H1 (cell line): Measurements from ENCODE around the gene INPP4A. TPM values are rescaled to one million over a fixed set of nuclear protein-coding genes. Genes with fewer than 3 reads are reported as not detected.

ENCODE experiments used
- CTCF ChIA-PET: fragments of 300-600 bp; sonication (Branson Sonifier 250); formaldehyde crosslinking; loops from one replicate; lab custom pipeline; 2021; ENCODE audit not compliant: partially characterized antibody; lab: Charles Lee
- POLR2A ChIA-PET: fragments of 300-600 bp; sonication (Branson Sonifier 250); formaldehyde crosslinking; loops from one replicate; lab custom pipeline; 2021; ENCODE audit warnings: inconsistent platforms; ENCODE audit not compliant: partially characterized antibody; lab: Charles Lee
- DNase-seq, 2 experiments: peaks; one replicate each; pipeline versions ENCODE4 v3.0.0 to v3.0.0-alpha.2; 2010 to 2022; ENCODE audit warnings: low spot score in 2 of 2, low read depth in 1 of 2, mixed read lengths in 1 of 2
- FAIRE-seq: peaks from 2 replicates; lab custom pipeline; 2011; peaks lifted over from hg19 to GRCh38; lab: Jason Lieb, UNC
- H2AFZ ChIP-seq: 2 replicates; pipeline ENCODE4 v1.8.1; 2012; ENCODE audit warnings: low read length, inconsistent platforms
- H2AK5ac ChIP-seq: 2 replicates; pipeline ENCODE4 v1.6.1; 2013; ENCODE audit warnings: low read depth, low read length
- H2BK120ac ChIP-seq: replicated peaks from 2 replicates; pipeline ENCODE3; 2013; ENCODE audit warnings: low read depth, low read length, inconsistent platforms
- H2BK12ac ChIP-seq: 2 replicates; pipeline ENCODE4 v1.6.1; 2013; ENCODE audit warnings: low read depth, low read length
- H2BK15ac ChIP-seq: 2 replicates; pipeline ENCODE4 v1.6.1; 2013; ENCODE audit warnings: low read length
- H2BK20ac ChIP-seq: 2 replicates; pipeline ENCODE4 v1.6.1; 2013; ENCODE audit warnings: low read length
- H2BK5ac ChIP-seq: 2 replicates; pipeline ENCODE4 v1.6.1; 2013; ENCODE audit warnings: low read depth, low read length
- H3K14ac ChIP-seq: 2 replicates; pipeline ENCODE4 v1.6.1; 2013; ENCODE audit warnings: inconsistent platforms; ENCODE audit not compliant: insufficient read length
- H3K18ac ChIP-seq: 2 replicates; pipeline ENCODE4 v1.6.1; 2013; ENCODE audit warnings: low read length; ENCODE audit errors: extremely low read depth
- H3K23ac ChIP-seq: 2 replicates; pipeline ENCODE4 v1.6.1; 2013; ENCODE audit warnings: inconsistent platforms; ENCODE audit not compliant: insufficient read length
- H3K23me2 ChIP-seq: 2 replicates; pipeline ENCODE4 v1.6.1; 2013; ENCODE audit warnings: low read depth, low read length
- H3K27ac ChIP-seq: 2 replicates; pipeline ENCODE4 v1.6.1; 2011; ENCODE audit warnings: low read depth, low read length, inconsistent platforms
- H3K27me3 ChIP-seq, 4 experiments: replicated peaks in 1 of 4; 1 replicate in 1 of 4; 2 replicates in 3 of 4; pipeline versions ENCODE4 v1.6.1 to v1.8.1; 2011 to 2013; ENCODE audit warnings: low read length in 3 of 4, mild to moderate bottlenecking in 3 of 4, inconsistent platforms in 2 of 4, mixed read lengths in 2 of 4, moderate library complexity in 1 of 4; ENCODE audit not compliant: control insufficient read depth in 3 of 4, insufficient read depth in 3 of 4; ENCODE audit errors: extremely low read depth in 1 of 4
- H3K36me3 ChIP-seq, 4 experiments: 2 replicates each; pipeline versions ENCODE4 v1.6.1 to v1.8.1; 2011 to 2013; ENCODE audit warnings: mild to moderate bottlenecking in 4 of 4, low read length in 3 of 4, moderate library complexity in 2 of 4, control low read depth in 1 of 4, inconsistent platforms in 1 of 4; ENCODE audit not compliant: insufficient read depth in 4 of 4, control insufficient read depth in 2 of 4
- H3K4ac ChIP-seq: replicated peaks from 2 replicates; pipeline ENCODE3; 2013; ENCODE audit warnings: low read length, low read depth, mixed read lengths, inconsistent platforms; ENCODE audit not compliant: insufficient read length
- H3K4me1 ChIP-seq, 4 experiments: replicated peaks in 1 of 4; 1 replicate in 1 of 4; 2 replicates in 3 of 4; pipeline versions ENCODE4 v1.6.1 to v1.8.1; 2011 to 2013; ENCODE audit warnings: low read length in 3 of 4, inconsistent platforms in 2 of 4, mixed read lengths in 1 of 4; ENCODE audit not compliant: insufficient read depth in 4 of 4, control insufficient read depth in 3 of 4
- H3K4me2 ChIP-seq, 2 experiments: 2 replicates each; pipeline versions ENCODE4 v1.6.1 to v1.8.1; 2011 to 2013; ENCODE audit warnings: low read depth in 2 of 2, low read length in 2 of 2, control low read depth in 1 of 2, inconsistent platforms in 1 of 2, mild to moderate bottlenecking in 1 of 2; ENCODE audit not compliant: insufficient read depth in 1 of 2
- H3K4me3 ChIP-seq, 4 experiments: fragments of 200-600, 300-600 bp in 1 of 4; sonication (generic), shearing (Covaris generic), sonication (Bioruptor Twin) in 1 of 4; 2 replicates each; pipeline versions ENCODE4 v1.5.1 to v1.8.1; 2011 to 2016; ENCODE audit warnings: low read length in 4 of 4, low read depth in 3 of 4, control low read depth in 2 of 4, inconsistent platforms in 2 of 4, mild to moderate bottlenecking in 2 of 4, mixed read lengths in 1 of 4, moderate library complexity in 1 of 4; ENCODE audit not compliant: insufficient read depth in 2 of 4; ENCODE audit errors: extremely low read depth in 1 of 4
- H3K56ac ChIP-seq: replicated peaks from 2 replicates; pipeline ENCODE3; 2013; ENCODE audit warnings: low read depth, mild to moderate bottlenecking, mixed read lengths, low read length, inconsistent platforms; ENCODE audit not compliant: insufficient read length
- H3K79me1 ChIP-seq: 2 replicates; pipeline ENCODE4 v1.6.1; 2013; ENCODE audit warnings: low read depth, low read length, control low read depth
- H3K79me2 ChIP-seq, 2 experiments: 2 replicates each; pipeline versions ENCODE4 v1.6.1 to v1.8.1; 2012 to 2013; ENCODE audit warnings: low read length in 2 of 2, mild to moderate bottlenecking in 2 of 2, inconsistent platforms in 1 of 2; ENCODE audit not compliant: insufficient read depth in 2 of 2, control insufficient read depth in 1 of 2
- H3K9ac ChIP-seq, 4 experiments: replicated peaks in 1 of 4; 1 replicate in 1 of 4; 2 replicates in 3 of 4; pipeline versions ENCODE4 v1.6.1 to v1.8.1; 2011 to 2013; ENCODE audit warnings: low read depth in 3 of 4, low read length in 3 of 4, control low read depth in 2 of 4, mild to moderate bottlenecking in 2 of 4, moderate library complexity in 2 of 4, inconsistent platforms in 1 of 4; ENCODE audit errors: extremely low read depth in 1 of 4
- H3K9me3 ChIP-seq, 2 experiments: 2 replicates each; pipeline versions ENCODE4 v1.6.1 to v1.8.1; 2012 to 2013; ENCODE audit warnings: mild to moderate bottlenecking in 2 of 2, moderate library complexity in 2 of 2, control low read depth in 1 of 2, inconsistent platforms in 1 of 2, low read depth in 1 of 2, low read length in 1 of 2, mixed read lengths in 1 of 2; ENCODE audit not compliant: insufficient read depth in 2 of 2
- H4K20me1 ChIP-seq, 2 experiments: replicated peaks in 1 of 2; 2 replicates each; pipeline versions ENCODE3 to v1.8.1; 2011 to 2013; ENCODE audit warnings: inconsistent platforms in 2 of 2, low read length in 2 of 2, mild to moderate bottlenecking in 1 of 2; ENCODE audit not compliant: insufficient read depth in 2 of 2, control insufficient read depth in 1 of 2
- H4K5ac ChIP-seq: 2 replicates; pipeline ENCODE4 v1.6.1; 2013; ENCODE audit warnings: low read length, low read depth, mixed read lengths, inconsistent platforms; ENCODE audit not compliant: insufficient read length
- H4K8ac ChIP-seq: 2 replicates; pipeline ENCODE4 v1.8.0; 2013; ENCODE audit warnings: mild to moderate bottlenecking, moderate library complexity, low read length, inconsistent platforms; ENCODE audit not compliant: insufficient read depth; ENCODE audit errors: extremely low read depth
- H4K91ac ChIP-seq: replicated peaks from 2 replicates; pipeline ENCODE3; 2013; ENCODE audit warnings: low read length, mixed read lengths, inconsistent platforms; ENCODE audit not compliant: insufficient read length
- WGBS, 2 experiments: shearing (Covaris generic) in 1 of 2; methylation state at CpG; one replicate each; pipeline versions ENCODE4 v1.1.6 to v1.1.7; 2013 to 2015; ENCODE audit warnings: low lambda C conversion rate in 2 of 2, mixed read lengths in 2 of 2, inconsistent platforms in 1 of 2, low coverage in 1 of 2, missing lambda C conversion rate in 1 of 2; ENCODE audit not compliant: insufficient replicate concordance in 2 of 2, insufficient coverage in 1 of 2, insufficient read length in 1 of 2; ENCODE audit errors: extremely low coverage in 1 of 2, missing lambda C conversion rate in 1 of 2; 5-methylcytosine and 5-hydroxymethylcytosine counted together
- polyA plus RNA-seq, 7 experiments: library from polyadenylated mRNA; depleted of rRNA in 3 of 7; stranded (reverse) in 5 of 7; unstranded in 2 of 7; fragments of >200 nt in 5 of 7; fragments of 200-250 nt in 2 of 7; gene quantifications; 1 replicate in 5 of 7; 2 replicates in 1 of 7; 4 replicates in 1 of 7; pipeline versions ENCODE4 v1.2.1 to v1.2.3, GENCODE V29; 2011 to 2013; ENCODE audit warnings: missing spikeins in 2 of 7, mixed read lengths in 2 of 7
- total RNA-seq: library from RNA; stranded (reverse); fragmentation: NEBNext Ultra II Directional; extraction: Animal tissue kit (Norgen Biotek cat#: 25700); gene quantifications from 2 replicates; pipeline ENCODE4 v1.2.1, GENCODE V29; 2021

The INPP4A gene
- total and polyA plus RNA-seq, 2 of the 8 experiments (the other 6 are each of a cell fraction or from before 2014, with no cell fraction given): 25.6 to 34.3 TPM

DNA sequence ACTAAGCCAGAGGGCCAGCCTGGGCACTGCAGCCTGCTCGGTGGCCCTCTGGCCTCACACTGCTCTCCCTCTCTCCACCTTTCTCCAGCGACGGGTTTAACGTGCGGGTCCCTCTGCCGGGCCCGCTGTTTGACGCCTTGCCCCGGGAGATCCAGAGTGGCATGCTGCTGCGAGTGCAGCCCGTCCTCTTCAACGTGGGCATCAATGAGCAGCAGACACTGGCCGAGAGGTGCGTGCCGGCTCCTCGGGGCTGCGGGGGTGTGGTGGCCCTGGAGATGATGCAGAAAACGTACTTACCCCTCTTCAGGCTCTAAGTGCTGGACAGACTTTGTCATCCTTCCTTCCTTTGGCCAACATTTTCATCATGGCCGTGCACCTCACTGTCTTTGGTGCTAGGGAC is 121.3 kb downstream of the INPP4A start:
- H3K4me2 ChIP-seq: no peak overlapping the region
- ChIA-PET CTCF (no interaction called here), POLR2A (no interaction called here)
- H3K9me3 ChIP-seq: no peaks in the 10 kb centered on the region
- H3K23me2 ChIP-seq: no peaks in the 10 kb centered on the region
- no peak overlapping the region for H4K5ac ChIP-seq
- no peaks in the 10 kb centered on the region for H3K79me2 ChIP-seq
- WGBS, 2 experiments: 87% methylated on average over 14 of the region's 19 CpGs; no CpG with 5 or more reads in 1 of the 2 experiments
- H3K27me3 ChIP-seq: no peaks in the 10 kb centered on the region
- no peak overlapping the region for H2AFZ ChIP-seq
- no peak overlapping the region for H3K4me3 ChIP-seq
- H2BK5ac ChIP-seq: no peak overlapping the region
- no peak overlapping the region for H2BK12ac ChIP-seq
- no peak overlapping the region for H4K91ac ChIP-seq
- H3K27ac ChIP-seq: no peak overlapping the region
- no peak for DNase-seq
- H3K18ac ChIP-seq: no peak overlapping the region
- no peaks in the 10 kb centered on the region for H3K4me1 ChIP-seq
- no peak overlapping the region for H2BK20ac ChIP-seq
- no peak overlapping the region for H3K14ac ChIP-seq
- no peak overlapping the region for H3K4ac ChIP-seq
- H4K8ac ChIP-seq: no peak overlapping the region
- no peak overlapping the region for H2BK120ac ChIP-seq
- no peak overlapping the region for H3K23ac ChIP-seq
- no peak overlapping the region for H2BK15ac ChIP-seq
- peaks cover 9 to 47% (median 28%) of the 10 kb centered on the region in 4 experiments; a peak in 7 of 8 replicates for H3K36me3 ChIP-seq
- no peak overlapping the region for H3K56ac ChIP-seq
- no peak overlapping the region for H3K9ac ChIP-seq
- peaks cover 0 to 3% of the 10 kb centered on the region in 2 experiments for H4K20me1 ChIP-seq
- H3K79me1 ChIP-seq: no peaks in the 10 kb centered on the region
- H2AK5ac ChIP-seq: no peak overlapping the region
- no peak for FAIRE-seq
